ENCODE results near the gene RIPOR2.
A peak's percentile ranks its signal among the peaks of the same experiment; 100 is the strongest.

RIPOR2 gene

DNA sequence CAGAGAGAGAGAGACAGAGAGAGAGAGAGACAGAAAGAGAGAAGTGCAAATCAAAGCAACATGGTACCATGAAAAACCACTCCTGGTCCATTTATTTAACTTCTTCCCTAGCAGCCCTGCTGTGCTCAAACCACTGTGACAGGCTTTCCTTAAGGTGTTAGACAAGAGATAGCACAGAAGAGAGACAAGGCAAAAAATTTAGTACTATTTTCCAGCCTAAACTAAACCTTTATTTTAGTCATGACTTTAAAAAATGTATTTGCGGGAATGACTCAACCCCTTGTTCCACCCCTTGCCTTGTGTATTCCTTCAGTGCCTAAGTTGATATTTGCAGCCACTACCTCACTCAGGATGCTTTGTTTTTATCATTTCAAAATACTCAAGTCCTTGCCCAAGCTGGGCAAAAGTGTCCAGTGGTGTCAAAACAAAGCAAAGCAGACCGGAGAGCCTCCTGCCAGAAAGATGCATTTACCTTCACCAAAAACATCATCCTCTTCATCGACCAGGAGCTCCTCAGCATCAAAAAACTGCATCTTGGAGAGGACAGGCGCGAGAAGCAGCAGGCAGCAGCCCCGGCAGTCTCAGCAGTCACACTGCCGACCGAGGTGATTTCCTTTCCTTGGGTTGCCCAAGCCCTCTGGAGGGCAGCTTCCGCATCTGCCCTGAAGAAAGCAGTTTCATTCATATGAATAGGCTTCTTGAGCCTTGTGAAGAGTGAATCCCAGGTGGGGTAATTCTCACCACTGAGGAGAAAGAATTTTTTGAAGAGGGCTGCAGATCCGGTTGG is at the start of gene RIPOR2:
Gene RIPOR2 (minus strand): TSS at position 595 of the 787 bp plus-strand sequence. CDS start 62 bp downstream, at position 533.
- peak; percentile 75 for DNase-seq

DNA sequence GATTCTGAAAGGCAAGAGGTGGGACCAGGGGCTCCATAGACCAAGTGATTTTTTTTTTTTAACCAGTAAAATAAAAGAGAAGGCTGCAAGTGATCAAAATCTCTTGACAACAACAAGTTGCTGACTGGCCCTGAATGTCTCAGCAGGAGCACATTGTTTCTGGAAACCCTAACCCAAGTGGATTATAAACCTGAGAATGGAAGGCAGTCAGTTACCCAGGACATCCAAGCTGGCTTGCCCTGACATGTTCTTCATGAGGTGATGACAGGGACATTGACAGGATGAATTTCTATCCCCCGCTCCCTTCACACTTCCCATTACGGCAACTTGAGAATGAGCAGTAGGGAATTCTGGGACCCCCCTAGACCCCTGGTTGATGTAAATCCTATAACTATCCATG is 49.6 kb upstream of the RIPOR2 start:
- no peak for DNase-seq

DNA sequence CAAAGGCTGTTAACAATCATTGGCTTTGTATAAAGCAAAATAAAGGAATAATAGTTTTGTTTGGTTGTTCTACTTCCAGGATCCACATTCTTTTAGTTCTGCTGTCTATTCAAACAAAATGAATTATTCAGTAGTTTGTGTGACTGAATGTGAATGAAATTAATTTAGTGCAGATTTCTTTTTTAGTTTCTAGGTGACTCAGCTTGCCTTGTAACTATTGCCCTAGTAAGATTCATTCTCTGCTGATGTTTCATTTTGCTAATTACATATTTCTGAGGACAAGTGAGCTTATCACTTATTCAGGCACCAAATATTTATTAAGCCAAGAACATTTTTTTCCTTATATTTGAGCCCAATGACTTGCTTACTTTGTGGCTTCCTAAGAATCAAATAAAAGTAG is 46.5 kb upstream of the RIPOR2 start:
- no peak for DNase-seq

GRCh38 chr6:24981386-24981760 is 45.6 kb upstream of the RIPOR2 start:
- no peak for DNase-seq

GRCh38 chr6:24980507-24981385 is 45.0 kb upstream of the RIPOR2 start:
- DNase-seq: no peak

- DNase-seq: no peak
Observed at GRCh38 chr6:24979176-24979575, 43.4 kb upstream of the RIPOR2 start.

DNA sequence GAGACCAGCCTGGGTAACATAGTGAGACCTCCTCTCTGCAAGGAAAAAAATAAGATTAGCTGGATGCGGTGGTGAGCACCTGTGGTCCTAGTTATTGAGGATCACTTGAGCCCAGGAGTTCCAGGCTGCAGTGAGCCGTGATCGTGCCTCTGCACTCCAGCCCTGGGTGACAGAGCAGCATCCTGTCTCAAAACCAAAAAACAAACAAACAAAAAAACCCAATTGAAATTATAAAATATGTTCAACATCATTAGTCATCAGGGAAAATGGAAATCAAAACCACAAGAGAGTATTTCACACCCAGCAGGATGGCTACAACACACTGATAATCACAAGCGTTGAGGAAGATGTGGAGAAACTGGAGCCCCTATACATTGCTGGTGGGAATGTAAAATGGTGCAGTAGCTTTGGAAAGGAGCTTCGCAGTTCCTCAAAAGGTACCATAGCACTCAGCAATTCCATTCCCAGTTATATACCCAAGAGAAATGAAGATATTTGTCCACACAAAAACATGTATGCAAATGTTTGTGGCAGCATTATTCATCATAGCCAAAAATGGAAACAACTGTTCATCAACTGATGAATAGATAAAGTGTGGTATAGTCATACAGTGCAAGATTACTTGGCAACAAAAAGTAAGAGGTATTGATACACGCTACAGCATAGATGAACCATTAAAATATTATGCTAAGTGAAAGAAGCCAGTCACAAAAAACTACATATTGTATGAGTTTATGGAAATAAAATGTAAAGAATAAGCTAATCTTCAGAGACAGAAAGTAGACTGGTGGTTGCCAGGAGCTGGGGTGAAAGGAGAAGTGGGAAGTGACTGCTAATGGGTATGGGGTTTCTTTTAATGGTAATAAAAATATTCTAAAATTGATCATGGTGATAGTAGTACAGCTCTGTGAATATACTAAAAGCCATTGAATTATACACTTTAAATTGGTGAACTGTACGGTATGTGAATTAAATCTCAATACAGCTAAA is 38.7 kb upstream of the RIPOR2 start:
- DNase-seq: no peak

- no peak for DNase-seq
Observed at GRCh38 chr6:24972311-24972958, 36.7 kb upstream of the RIPOR2 start.

DNA sequence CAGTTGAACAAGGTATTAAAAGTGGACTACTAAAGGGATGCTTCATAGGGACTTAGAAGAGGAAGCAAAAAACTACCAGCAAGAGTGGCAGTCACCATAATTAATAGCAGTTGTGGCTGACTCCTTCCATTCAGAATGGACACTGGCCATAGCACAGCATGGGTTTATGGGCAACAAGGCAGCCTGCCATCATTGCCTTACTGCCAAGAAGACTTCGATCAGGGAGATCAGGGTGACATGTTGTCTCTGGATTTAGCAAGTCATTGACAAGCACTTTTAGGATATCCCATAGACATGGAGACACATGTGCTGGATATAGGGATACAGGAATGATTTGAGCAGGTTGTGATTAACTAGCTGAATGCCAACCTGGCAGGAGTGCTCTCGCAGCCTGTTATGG is 35.3 kb upstream of the RIPOR2 start:
- DNase-seq: no peak

DNA sequence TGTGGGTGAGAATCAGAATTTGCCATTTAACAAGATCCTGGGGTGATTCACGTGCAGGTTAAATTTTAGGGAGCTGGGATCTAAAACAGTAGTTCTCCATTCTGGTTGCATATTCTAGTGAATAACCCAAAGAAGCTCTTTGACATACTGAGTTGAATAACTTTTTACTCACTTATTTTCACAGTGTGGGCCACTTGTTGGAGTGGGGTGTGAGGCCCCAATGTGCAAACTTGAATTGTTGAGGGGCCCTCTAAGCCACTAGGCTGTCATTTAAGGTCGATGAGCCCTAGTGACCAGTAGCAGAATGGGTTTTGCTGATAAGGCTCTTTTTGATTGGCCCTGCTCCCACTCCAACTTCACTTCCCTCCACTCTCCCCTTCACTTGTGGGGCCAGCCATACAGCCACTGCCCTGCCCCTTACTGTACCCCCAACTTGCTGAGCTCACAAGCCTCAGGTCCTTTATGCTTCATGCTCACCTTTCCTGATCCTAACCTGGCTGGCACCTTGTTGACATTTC is 33.6 kb upstream of the RIPOR2 start:
- DNase-seq: no peak

- DNase-seq: no peak
Observed at GRCh38 chr6:24968783-24969182, 33.0 kb upstream of the RIPOR2 start.

DNA sequence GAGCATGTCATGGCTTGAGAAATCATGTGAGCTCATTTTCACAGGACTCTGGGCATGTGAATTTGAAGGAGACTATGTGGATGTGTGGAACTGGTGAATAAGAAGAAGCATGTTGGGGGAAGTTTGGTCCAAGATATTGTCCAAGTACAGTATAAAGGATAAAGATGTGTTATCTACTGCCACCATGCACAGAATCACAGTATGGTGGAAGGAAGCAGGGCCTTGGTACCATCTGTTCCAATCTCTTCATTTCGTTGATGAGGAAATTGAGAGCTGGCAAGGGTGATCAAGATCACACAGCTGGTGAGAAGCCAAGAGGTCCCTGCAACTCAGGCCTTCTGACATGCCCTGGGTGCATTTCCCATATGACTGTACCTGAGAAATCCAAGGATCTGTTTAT is 31.5 kb upstream of the RIPOR2 start:
- DNase-seq: no peak

DNA sequence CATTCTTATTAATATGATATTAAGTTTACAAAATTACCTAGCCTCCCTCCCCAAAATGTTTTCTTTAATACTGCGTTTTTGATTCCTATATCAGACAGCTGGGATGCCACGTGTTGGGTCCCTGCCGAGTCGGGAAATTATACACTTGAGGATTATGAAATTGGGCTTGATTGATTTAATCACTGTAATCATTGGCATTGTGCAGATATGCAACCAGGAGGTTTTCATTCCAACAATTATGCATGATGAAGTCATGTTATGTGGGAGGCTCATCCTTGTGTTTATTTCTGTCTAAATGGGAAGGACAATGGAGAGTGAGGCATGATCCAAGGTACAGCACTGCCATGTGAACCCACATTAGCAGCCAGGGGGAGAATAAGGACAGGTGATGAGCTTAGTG is 30.6 kb upstream of the RIPOR2 start:
- no peak for DNase-seq

DNA sequence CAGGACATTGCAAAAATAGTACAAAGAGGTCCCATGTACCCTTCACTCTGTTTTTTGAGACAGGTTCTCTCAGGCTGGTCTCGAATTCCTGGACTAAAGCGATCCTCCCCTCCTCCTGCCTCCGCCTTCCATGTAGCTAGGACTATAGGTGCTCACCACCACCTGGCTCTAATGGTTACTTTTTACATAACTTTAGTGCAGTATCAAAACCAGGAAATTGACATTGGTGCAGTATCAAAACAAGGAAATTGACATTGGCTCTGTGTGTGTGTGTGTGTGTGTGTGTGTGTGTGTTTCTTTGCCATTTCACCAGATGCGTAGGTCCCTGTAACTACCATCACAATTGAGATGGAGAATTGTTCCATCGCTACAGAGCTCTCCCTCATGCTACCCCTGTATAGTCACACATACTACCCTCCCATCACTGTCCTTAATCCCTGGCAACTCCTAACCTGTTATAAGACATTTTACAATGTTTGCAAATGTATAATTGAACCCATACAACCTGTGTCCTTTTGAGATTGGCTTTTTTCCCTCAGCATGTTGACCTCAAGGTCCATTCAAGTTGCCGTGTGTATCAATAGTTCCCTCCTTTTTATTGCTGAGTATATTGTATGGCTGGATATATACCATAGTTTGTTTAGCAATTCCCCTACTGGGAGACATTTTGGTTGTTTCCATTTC is 28.3 kb upstream of the RIPOR2 start:
- no peak for DNase-seq

- no peak for DNase-seq
Observed at GRCh38 chr6:24963339-24963738, 27.6 kb upstream of the RIPOR2 start.

DNA sequence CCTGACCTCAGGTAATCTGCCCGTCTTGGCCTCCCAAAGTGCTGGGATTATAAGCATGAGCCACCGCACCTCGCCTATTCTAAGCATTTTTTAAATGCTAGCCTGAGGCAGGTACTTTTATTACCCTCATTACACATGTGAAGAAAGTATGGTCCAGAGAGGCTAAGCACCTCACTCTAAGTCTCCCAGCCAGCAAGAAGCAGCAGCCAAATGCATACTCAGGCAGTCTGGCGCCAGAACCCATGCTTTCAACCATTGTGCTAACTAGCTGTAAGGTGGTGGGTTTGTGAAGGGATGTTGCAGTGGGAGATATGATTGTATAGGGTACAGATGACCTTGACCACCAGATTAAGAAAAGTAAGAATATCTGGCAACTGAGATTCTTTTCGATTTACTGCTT is 26.1 kb upstream of the RIPOR2 start:
- no peak for DNase-seq

DNA sequence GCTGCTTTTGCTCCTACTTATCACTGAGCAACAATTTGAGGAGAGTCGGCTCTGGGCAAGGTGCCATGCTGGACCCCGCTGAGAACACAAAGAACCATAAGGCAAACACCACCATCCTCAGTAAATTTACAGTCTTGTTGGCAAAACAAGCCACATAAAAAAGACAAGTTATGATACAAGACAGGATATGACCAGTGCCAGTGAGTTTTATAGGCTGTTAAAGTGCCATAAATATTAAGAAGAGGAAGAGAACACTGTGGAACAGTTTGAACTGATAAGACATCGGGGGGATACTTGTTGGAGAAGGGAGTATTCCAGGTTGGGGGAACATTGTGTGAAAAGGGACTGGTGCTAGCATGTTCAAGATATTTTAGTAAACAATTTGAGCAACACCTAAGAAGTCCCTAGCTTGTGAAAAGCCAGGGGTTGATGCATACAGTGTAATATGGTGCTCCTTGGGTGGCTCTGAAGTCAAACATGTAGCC is 25.3 kb upstream of the RIPOR2 start:
- DNase-seq: peak; percentile 35

- no peak for DNase-seq
Observed at GRCh38 chr6:24959319-24959718, 23.6 kb upstream of the RIPOR2 start.

DNA sequence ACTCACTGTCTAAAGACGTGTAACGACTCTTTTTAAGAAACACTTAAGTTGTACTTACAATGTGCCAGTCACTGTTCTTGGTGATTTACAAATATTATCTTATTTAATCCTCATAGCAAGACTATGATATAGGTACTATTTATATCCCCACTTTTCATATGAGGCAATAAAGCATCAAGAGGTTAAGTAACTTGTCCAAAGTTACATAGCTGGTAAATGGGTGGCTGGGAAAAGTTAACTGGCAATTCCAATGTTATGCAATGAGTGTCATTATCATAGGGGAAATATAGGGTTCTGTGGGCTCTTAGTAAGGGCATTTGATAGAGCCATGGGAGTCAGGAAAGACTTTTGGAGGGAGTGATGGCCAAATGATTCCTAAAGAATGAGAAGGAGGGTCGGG is 21.4 kb upstream of the RIPOR2 start:
- DNase-seq: no peak

GRCh38 chr6:24953726-24954125 is 18.0 kb upstream of the RIPOR2 start:
- no peak for DNase-seq

- DNase-seq: no peak
Observed at GRCh38 chr6:24951811-24952299, 16.1 kb upstream of the RIPOR2 start.
